MM.1S (cell line): ENCODE results near the gene PTPRN2.

Source experiments
- DNase-seq: peaks from one replicate; pipeline ENCODE4 v3.0.0-alpha.2; 2015
- H2AFZ ChIP-seq: fragments of 300-600 bp; sonication (generic); 2 replicates; pipeline ENCODE4 v1.6.0; 2016; ENCODE audit warnings: antibody characterized with exemption, low read length
- H3F3A ChIP-seq: fragments of 300-600 bp; sonication (generic); 2 replicates; pipeline ENCODE4 v1.6.1; 2016; ENCODE audit warnings: mild to moderate bottlenecking, antibody characterized with exemption, low read length, moderate library complexity, mixed read lengths; ENCODE audit not compliant: insufficient read depth
- H3K27ac ChIP-seq: fragments of 300-600 bp; sonication (generic); 2 replicates; pipeline ENCODE4 v1.5.1; 2016; ENCODE audit warnings: mild to moderate bottlenecking, low read length
- H3K27me3 ChIP-seq: fragments of 300-600 bp; sonication (generic); replicated peaks from 2 replicates; pipeline ENCODE4 v1.6.0; 2016; ENCODE audit warnings: low read length; ENCODE audit not compliant: insufficient read depth
- H3K36me3 ChIP-seq: fragments of 300-600 bp; sonication (generic); replicated peaks from 2 replicates; pipeline ENCODE4 v1.6.1; 2016; ENCODE audit warnings: mild to moderate bottlenecking, low read length, mixed read lengths; ENCODE audit not compliant: insufficient read depth
- H3K4me1 ChIP-seq: fragments of 300-600 bp; sonication (generic); 2 replicates; pipeline ENCODE4 v1.6.1; 2016; ENCODE audit warnings: low read length, mixed read lengths
- H3K4me2 ChIP-seq: fragments of 300-600 bp; sonication (generic); 2 replicates; pipeline ENCODE4 v1.6.0; 2016; ENCODE audit warnings: low read depth, low read length
- H3K4me3 ChIP-seq: fragments of 300-600 bp; sonication (generic); 2 replicates; pipeline ENCODE4 v1.5.1; 2016; ENCODE audit warnings: low read length, mixed read lengths
- H3K79me2 ChIP-seq: fragments of 300-600 bp; sonication (generic); 2 replicates; pipeline ENCODE4 v1.6.1; 2016; ENCODE audit warnings: mixed run types, low read length, mixed read lengths
- H3K9ac ChIP-seq: fragments of 300-600 bp; sonication (generic); 2 replicates; pipeline ENCODE4 v1.6.1; 2016; ENCODE audit warnings: low read length, mixed read lengths
- H3K9me2 ChIP-seq: fragments of 300-600 bp; sonication (generic); replicated peaks from 2 replicates; pipeline ENCODE4 v1.6.1; 2016; ENCODE audit warnings: mild to moderate bottlenecking, low read length, mixed read lengths; ENCODE audit not compliant: insufficient read depth
- H3K9me3 ChIP-seq: fragments of 300-600 bp; sonication (generic); replicated peaks from 2 replicates; pipeline ENCODE4 v1.6.1; 2016; ENCODE audit warnings: mild to moderate bottlenecking, low read length, mixed read lengths; ENCODE audit not compliant: insufficient read depth
- H4K20me1 ChIP-seq: fragments of 300-600 bp; sonication (generic); 2 replicates; pipeline ENCODE4 v1.6.1; 2016; ENCODE audit warnings: mild to moderate bottlenecking, low read length, moderate library complexity, mixed read lengths; ENCODE audit not compliant: insufficient read depth
- CTCF ChIP-seq: fragments of 300-600 bp; sonication (generic); IDR thresholded peaks from 2 replicates; pipeline ENCODE4 v1.5.1; 2016; ENCODE audit warnings: antibody characterized with exemption, low read length, mixed read lengths
- EZH2 ChIP-seq: fragments of 300-600 bp; sonication (generic); optimal IDR thresholded peaks from 2 replicates; pipeline ENCODE3; 2017; ENCODE audit warnings: low read depth, mild to moderate bottlenecking, antibody characterized with exemption, low read length, mixed read lengths
- EZH2phosphoT487 ChIP-seq: fragments of 300-600 bp; sonication (generic); IDR thresholded peaks from 2 replicates; pipeline ENCODE4 v1.6.1; 2018; ENCODE audit warnings: antibody characterized with exemption, low read length

The PTPRN2 gene

GRCh38 chr7:158315881-158316280 is 271.7 kb downstream of the PTPRN2 start:
- no peaks in the 10 kb centered on the region for H3K9me3 ChIP-seq
- no peaks in the 10 kb centered on the region for H3K36me3 ChIP-seq
- no peaks in the 10 kb centered on the region for H3K4me1 ChIP-seq
- no peak for DNase-seq
- H3K27ac ChIP-seq = no peak overlapping the region
- H3K9me2 ChIP-seq = no peaks in the 10 kb centered on the region
- no peaks in the 10 kb centered on the region for H3K79me2 ChIP-seq
- no peak overlapping the region for H3K4me3 ChIP-seq
- H3K4me2 ChIP-seq = no peak overlapping the region
- H3K27me3 ChIP-seq = peaks cover 44% of the 10 kb centered on the region
- no peaks in the 10 kb centered on the region for H4K20me1 ChIP-seq
- H3K9ac ChIP-seq = no peak overlapping the region
- no peaks in the 10 kb centered on the region for H3F3A ChIP-seq
- no peak overlapping the region for H2AFZ ChIP-seq
- no peak for TF ChIP-seq EZH2phosphoT487
- no peak for TF ChIP-seq EZH2
- TF ChIP-seq CTCF = no peak

GRCh38 chr7:158315326-158315725 is 272.3 kb downstream of the PTPRN2 start:
- H3K4me2 ChIP-seq = no peak overlapping the region
- H4K20me1 ChIP-seq = no peaks in the 10 kb centered on the region
- H3K9me3 ChIP-seq = no peaks in the 10 kb centered on the region

GRCh38 chr7:158314394-158314793 is 273.2 kb downstream of the PTPRN2 start:
- Histone ChIP-seq H3F3A (no peaks in the 10 kb centered on the region), H3K4me3 (no peak overlapping the region), H2AFZ (no peak overlapping the region), H3K36me3 (no peaks in the 10 kb centered on the region), H3K4me2 (no peak overlapping the region), H3K9me3 (no peaks in the 10 kb centered on the region), H3K4me1 (no peaks in the 10 kb centered on the region), H3K27ac (no peak overlapping the region), H3K27me3 (peaks cover 38% of the 10 kb centered on the region), H4K20me1 (no peaks in the 10 kb centered on the region), H3K79me2 (no peaks in the 10 kb centered on the region), H3K9me2 (no peaks in the 10 kb centered on the region), H3K9ac (no peak overlapping the region)
- no peak for DNase-seq
- TF ChIP-seq EZH2phosphoT487 = no peak

More at GRCh38 chr7:158315326-158315725, 272.3 kb downstream of the PTPRN2 start:
- Histone ChIP-seq H3K27ac (no peak overlapping the region), H3K27me3 (peaks cover 39% of the 10 kb centered on the region), H3F3A (no peaks in the 10 kb centered on the region), H3K9me2 (no peaks in the 10 kb centered on the region), H3K4me1 (no peaks in the 10 kb centered on the region), H3K36me3 (no peaks in the 10 kb centered on the region), H3K4me3 (no peak overlapping the region), H2AFZ (no peak overlapping the region), H3K9ac (no peak overlapping the region), H3K79me2 (no peaks in the 10 kb centered on the region)
- TF ChIP-seq CTCF (no peak), EZH2 (no peak), EZH2phosphoT487 (no peak)
- no peak for DNase-seq

GRCh38 chr7:158313931-158314330 is 273.7 kb downstream of the PTPRN2 start:
- Histone ChIP-seq H3K9me3 (no peaks in the 10 kb centered on the region), H3K4me2 (no peak overlapping the region), H3K79me2 (no peaks in the 10 kb centered on the region), H3K9me2 (no peaks in the 10 kb centered on the region), H3K4me3 (no peak overlapping the region), H3K36me3 (no peaks in the 10 kb centered on the region), H3K4me1 (no peaks in the 10 kb centered on the region), H2AFZ (no peak overlapping the region), H3K9ac (no peak overlapping the region), H3K27ac (no peak overlapping the region), H4K20me1 (no peaks in the 10 kb centered on the region), H3F3A (no peaks in the 10 kb centered on the region), H3K27me3 (peaks cover 34% of the 10 kb centered on the region)
- DNase-seq = no peak
- TF ChIP-seq EZH2 = no peak
- no peak for TF ChIP-seq CTCF
- no peak for TF ChIP-seq EZH2phosphoT487
